Subcutaneous adipose tissue (tissue), 4 donors: ENCODE measurements around the gene GAB1. TPM values are rescaled to one million over a fixed set of nuclear protein-coding genes. Genes with fewer than 3 reads are reported as not detected.

Experiments used
- CTCF ChIP-seq: fragments of 450-650 bp; IDR thresholded peaks from one replicate; pipeline ENCODE4 v1.5.1; 2016; ENCODE audit warnings: low read depth, mild to moderate bottlenecking, control low read depth, antibody characterized with exemption, moderate library complexity
- total RNA-seq, 4 donors: library from RNA; depleted of rRNA; stranded (reverse); fragments of >200 nt; gene quantifications; one replicate each; pipeline ENCODE4 v1.1.0, GENCODE V29; 2016

The GAB1 gene
- 10 to 100 TPM; 21.8 to 41.3 (median 31.7) TPM for total RNA-seq

- TF ChIP-seq CTCF: no peak
Observed at GRCh38 chr4:143336781-143337599, at the start of gene GAB1. TSS of gene GAB1 (plus strand) at chr4:143336876. CDS start at chr4:143337189, 313 bp downstream.

GRCh38 chr4:143287572-143287923 lies 49.1 kb upstream of the GAB1 start:
- no peak for TF ChIP-seq CTCF

- no peak for TF ChIP-seq CTCF
Observed at GRCh38 chr4:143288171-143288570, 48.5 kb upstream of the GAB1 start.

GRCh38 chr4:143289370-143289769 lies 47.3 kb upstream of the GAB1 start:
- TF ChIP-seq CTCF: no peak

GRCh38 chr4:143291314-143291713 lies 45.4 kb upstream of the GAB1 start:
- no peak for TF ChIP-seq CTCF

GRCh38 chr4:143292858-143293257 lies 43.8 kb upstream of the GAB1 start:
- no peak for TF ChIP-seq CTCF

GRCh38 chr4:143294310-143294709 lies 42.4 kb upstream of the GAB1 start:
- TF ChIP-seq CTCF: no peak
